GM12891 (cell line): ENCODE results near the gene CPNE2.

Experiments
- PAX5 ChIP-seq: IDR thresholded peaks from 2 replicates; pipeline ENCODE4 v1.6.1; 2011; ENCODE audit warnings: low read length, moderate library complexity, mild to moderate bottlenecking; ENCODE audit not compliant: insufficient read depth, severe bottlenecking
- POLR2A ChIP-seq: IDR thresholded peaks from 2 replicates; pipeline ENCODE4 v1.6.1; 2011; ENCODE audit warnings: low read depth, low read length, control low read depth
- POLR2AphosphoS5 ChIP-seq: IDR thresholded peaks from 2 replicates; pipeline ENCODE4 v1.6.1; 2011; ENCODE audit warnings: low read depth, low read length, control low read depth
- POU2F2 ChIP-seq: IDR thresholded peaks from 2 replicates; pipeline ENCODE4 v1.6.1; 2011; ENCODE audit warnings: low read depth, mild to moderate bottlenecking, control low read depth, low read length, moderate library complexity
- SPI1 ChIP-seq: IDR thresholded peaks from 2 replicates; pipeline ENCODE4 v1.6.1; 2011; ENCODE audit warnings: low read depth, low read length, control low read depth
- TAF1 ChIP-seq: IDR thresholded peaks from 2 replicates; pipeline ENCODE4 v1.6.1; 2011; ENCODE audit warnings: low read depth, low read length, control low read depth

DNA sequence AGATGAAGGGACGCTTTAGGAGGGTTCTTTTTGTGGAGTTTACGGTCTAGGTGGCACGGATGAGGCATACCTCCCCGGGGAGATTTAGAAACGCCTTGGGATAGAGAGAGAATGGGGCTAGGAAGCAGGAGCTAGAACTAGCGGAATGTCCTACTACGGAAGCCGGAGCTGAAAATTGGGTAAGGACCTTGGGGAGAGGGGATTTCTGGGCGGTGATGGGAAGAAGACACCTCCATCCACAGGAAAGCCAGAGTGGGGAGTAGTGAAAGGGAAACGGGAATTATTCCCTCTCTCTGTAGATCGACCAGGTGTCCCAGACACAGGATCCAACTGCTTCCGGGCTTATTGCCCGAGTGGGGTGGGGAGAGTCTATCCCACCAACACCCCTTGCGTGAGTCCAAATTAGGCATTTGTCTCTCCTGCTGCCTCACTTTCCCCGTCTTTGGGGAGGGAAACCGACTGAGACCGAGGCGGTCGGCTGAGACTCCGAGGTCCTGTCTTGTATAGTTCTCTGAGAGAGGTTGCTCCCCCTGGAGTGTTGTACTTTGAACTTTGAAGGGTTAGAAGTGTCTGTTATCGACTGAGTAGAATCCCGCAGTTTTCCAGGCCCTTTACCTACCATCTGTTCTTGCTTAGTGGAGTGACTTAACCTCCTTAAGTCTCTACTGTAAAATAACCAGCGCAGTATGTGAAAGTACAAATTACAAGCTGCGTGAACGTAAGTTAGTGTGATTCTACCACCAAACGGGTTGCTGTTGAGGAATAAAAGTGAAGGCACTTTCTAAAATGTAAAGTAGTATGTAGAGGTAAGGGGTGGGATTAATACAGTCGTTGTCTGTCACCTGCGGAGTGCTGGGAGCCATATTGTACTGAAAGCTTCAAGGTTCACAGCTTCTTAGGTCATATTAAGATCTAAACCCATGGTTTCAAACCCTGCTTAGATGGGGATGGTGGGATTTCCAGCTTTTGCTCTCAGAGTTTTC is 94.8 kb downstream of the CPNE2 start:
- TF ChIP-seq POLR2A (peak; percentile 55; the same call in 1 of the 2 replicates), POLR2AphosphoS5 (peak; percentile 52; the same call in 1 of the 2 replicates), TAF1 (peak; percentile 80), SPI1 (no peak), POU2F2 (peak; percentile 50; the same call in 1 of the 2 replicates), PAX5 (no peak)
